ENCODE measurements around the gene H2BK1. TPM values are rescaled to one million over a fixed set of nuclear protein-coding genes. Genes with fewer than 3 reads are reported as not detected.

Gene H2BK1
- total RNA-seq, 1 donor from 2014 or later = not detected

- no peak overlapping the region for H3K4me3 Mint-ChIP-seq (ENCODE audit: low read depth)
- H3K27ac Mint-ChIP-seq = no peak overlapping the region
- H3K36me3 Mint-ChIP-seq (ENCODE audit: insufficient read depth) = peaks cover 2% of the 10 kb centered on the region
- H3K27me3 Mint-ChIP-seq = no peaks in the 10 kb centered on the region
- H3K9me3 Mint-ChIP-seq (ENCODE audit: low read depth) = no peaks in the 10 kb centered on the region
- H3K4me1 Mint-ChIP-seq (ENCODE audit: low read depth) = peaks cover 17% of the 10 kb centered on the region
- no peak for DNase-seq (ENCODE audit: low spot score, unreplicated experiment)
- TF ChIP-seq CTCF (IDR thresholded peaks at IDR 0.05; ENCODE audit: unreplicated experiment) = no peak
Measured at GRCh38 chr7:151235091-151235787, 25.0 kb upstream of the H2BK1 start.

- Mint-ChIP-seq H3K36me3 (ENCODE audit: insufficient read depth) (no peaks in the 10 kb centered on the region), H3K27me3 (no peaks in the 10 kb centered on the region), H3K4me1 (ENCODE audit: low read depth) (peaks cover 17% of the 10 kb centered on the region), H3K4me3 (ENCODE audit: low read depth) (peak overlapping the region; percentile 96), H3K27ac (peak overlapping the region; percentile 98), H3K9me3 (ENCODE audit: low read depth) (no peaks in the 10 kb centered on the region)
- no peak for TF ChIP-seq CTCF (IDR thresholded peaks at IDR 0.05; ENCODE audit: unreplicated experiment)
- DNase-seq (ENCODE audit: low spot score, unreplicated experiment) = no peak
Measured at GRCh38 chr7:151233804-151234203, 23.5 kb upstream of the H2BK1 start.

GRCh38 chr7:151232917-151233701, 22.8 kb upstream of the H2BK1 start:
- Mint-ChIP-seq H3K27ac (peak overlapping the region; percentile 98), H3K4me3 (ENCODE audit: low read depth) (peak overlapping the region; percentile 96), H3K36me3 (ENCODE audit: insufficient read depth) (no peaks in the 10 kb centered on the region), H3K27me3 (no peaks in the 10 kb centered on the region), H3K9me3 (ENCODE audit: low read depth) (no peaks in the 10 kb centered on the region), H3K4me1 (ENCODE audit: low read depth) (peaks cover 19% of the 10 kb centered on the region)
- no peak for TF ChIP-seq CTCF (IDR thresholded peaks at IDR 0.05; ENCODE audit: unreplicated experiment)
- no peak for DNase-seq (ENCODE audit: low spot score, unreplicated experiment)

GRCh38 chr7:151232091-151232916, 22.0 kb upstream of the H2BK1 start, which contains the start of gene CHPF2:
TSS of gene CHPF2 (plus strand) at chr7:151232483. CDS start at chr7:151234012, 1,529 bp downstream.
- peak within 1 kb of the TSS; percentile 98 for H3K27ac Mint-ChIP-seq
- no peak for TF ChIP-seq CTCF (IDR thresholded peaks at IDR 0.05; ENCODE audit: unreplicated experiment)
- H3K4me3 Mint-ChIP-seq (ENCODE audit: low read depth) = peak within 1 kb of the TSS; percentile 96
- H3K36me3 Mint-ChIP-seq (ENCODE audit: insufficient read depth) = no peaks in the 10 kb centered on the region
- peak; percentile 76 for DNase-seq (ENCODE audit: low spot score, unreplicated experiment)
- H3K9me3 Mint-ChIP-seq (ENCODE audit: low read depth) = no peaks in the 10 kb centered on the region
- H3K27me3 Mint-ChIP-seq = no peaks in the 10 kb centered on the region
- peaks cover 24% of the 10 kb centered on the region for H3K4me1 Mint-ChIP-seq (ENCODE audit: low read depth)

- Mint-ChIP-seq H3K27ac (no peak overlapping the region), H3K4me1 (ENCODE audit: low read depth) (peaks cover 34% of the 10 kb centered on the region), H3K9me3 (ENCODE audit: low read depth) (no peaks in the 10 kb centered on the region), H3K36me3 (ENCODE audit: insufficient read depth) (no peaks in the 10 kb centered on the region), H3K27me3 (no peaks in the 10 kb centered on the region), H3K4me3 (ENCODE audit: low read depth) (no peak overlapping the region)
- no peak for DNase-seq (ENCODE audit: low spot score, unreplicated experiment)
- TF ChIP-seq CTCF (IDR thresholded peaks at IDR 0.05; ENCODE audit: unreplicated experiment) = no peak
Measured at GRCh38 chr7:151231080-151231479, 20.8 kb upstream of the H2BK1 start.

Data from progenitor cell of endocrine pancreas (in vitro differentiated cells).